ENCODE data around the gene GPX7.

DNA sequence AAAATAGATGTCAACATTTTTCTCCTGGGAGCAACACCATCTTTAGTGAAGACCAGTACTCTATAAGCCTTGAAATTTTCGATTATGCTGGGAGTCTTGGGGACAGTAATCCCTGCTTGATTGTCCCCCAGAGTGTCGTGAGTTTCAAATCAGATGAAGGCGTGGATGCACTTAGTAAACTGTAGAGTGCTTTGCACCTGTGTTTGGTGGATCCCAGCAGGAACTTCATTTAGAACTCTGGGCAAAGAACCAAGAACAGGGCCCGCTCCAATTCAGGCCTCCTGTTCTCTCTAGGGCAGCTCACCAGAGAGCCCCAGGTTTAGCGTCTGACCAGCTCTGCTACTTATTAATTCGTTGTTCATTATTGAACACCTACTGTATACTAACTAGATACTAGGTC, 1.5 kb downstream of the GPX7 start:
- TF ChIP-seq ZNF350 (tag by site-specific recombination; IDR thresholded peaks at IDR 0.05) (no peak), CTCF (tag by site-specific recombination; IDR thresholded peaks at IDR 0.05) (no peak), ZBTB21 (tag by site-specific recombination; IDR thresholded peaks at IDR 0.05) (no peak), ZNF776 (tag by site-specific recombination; IDR thresholded peaks at IDR 0.05; ENCODE audit: borderline replicate concordance) (no peak), ZNF18 (tag by site-specific recombination; IDR thresholded peaks at IDR 0.05) (no peak), MZF1 (tag by site-specific recombination; IDR thresholded peaks at IDR 0.05; ENCODE audit: borderline replicate concordance) (no peak), ZFHX2 (tag by site-specific recombination; conservative IDR thresholded peaks at IDR 0.05) (no peak), ATF2 (tag by site-specific recombination; IDR thresholded peaks at IDR 0.05; ENCODE audit: low read depth) (no peak), ZNF24 (tag by site-specific recombination; IDR thresholded peaks at IDR 0.05) (no peak), ZNF274 (IDR thresholded peaks at IDR 0.05; ENCODE audit: low read length) (no peak), ZNF274 (tag by site-specific recombination; IDR thresholded peaks at IDR 0.05; ENCODE audit: borderline replicate concordance) (no peak), ZBTB8A (tag by site-specific recombination; IDR thresholded peaks at IDR 0.05) (no peak)

Measured in HEK293 (cell line).